ENCODE measurements around the gene UBAC1. TPM values are rescaled to one million over a fixed set of nuclear protein-coding genes. Genes with fewer than 3 reads are reported as not detected.

The UBAC1 gene
- total RNA-seq, 1 experiment from 2014 or later, result 55.6 TPM

GRCh38 chr9:136008693-136008997, 47.5 kb upstream of the UBAC1 start (continued):
- no peak for TF ChIP-seq ZSCAN18 (CRISPR knock-in tag; IDR thresholded peaks at IDR 0.05)

- Mint-ChIP-seq H3K4me3 (no peak overlapping the region), H3K27me3 (ENCODE audit: low read depth) (no peaks in the 10 kb centered on the region), H3K4me1 (peaks cover 50% of the 10 kb centered on the region), H3K9me3 (no peaks in the 10 kb centered on the region), H3K27ac (peak overlapping the region; percentile 46), H3K36me3 (no peaks in the 10 kb centered on the region)
- POLR2A ChIA-PET, result no interaction called here
- ATAC-seq (no peak), DNase-seq (ENCODE audit: low spot score) (no peak)
- CTCF ChIA-PET, result interaction anchor here (0.8 kb wide), 1 partner anchor 9 kb away, joined by 3 read pairs; no protein-coding TSS in a partner anchor
- TF ChIP-seq ZNF532 (CRISPR knock-in tag; IDR thresholded peaks at IDR 0.05; ENCODE audit: borderline replicate concordance) (no peak), TEAD1 (CRISPR knock-in tag; IDR thresholded peaks at IDR 0.05) (no peak), ZNF263 (CRISPR knock-in tag; IDR thresholded peaks at IDR 0.05; ENCODE audit: low read depth) (no peak), ZNF219 (CRISPR knock-in tag; IDR thresholded peaks at IDR 0.05; ENCODE audit: borderline replicate concordance) (no peak), MLX (CRISPR knock-in tag; IDR thresholded peaks at IDR 0.05) (no peak), ZNF512 (CRISPR knock-in tag; IDR thresholded peaks at IDR 0.05; ENCODE audit: borderline replicate concordance) (no peak), USF1 (CRISPR knock-in tag; IDR thresholded peaks at IDR 0.05) (no peak), E2F4 (CRISPR knock-in tag; IDR thresholded peaks at IDR 0.05; ENCODE audit: borderline replicate concordance, low read depth) (no peak), ZBTB21 (CRISPR knock-in tag; IDR thresholded peaks at IDR 0.05; ENCODE audit: borderline replicate concordance) (no peak), KAT7 (CRISPR knock-in tag; IDR thresholded peaks at IDR 0.05; ENCODE audit: borderline replicate concordance) (no peak), CBFB (CRISPR knock-in tag; IDR thresholded peaks at IDR 0.05; ENCODE audit: low read depth) (no peak), SP1 (CRISPR knock-in tag; conservative IDR thresholded peaks at IDR 0.05) (no peak), ZBTB43 (CRISPR knock-in tag; IDR thresholded peaks at IDR 0.05) (no peak), FOXK1 (CRISPR knock-in tag; IDR thresholded peaks at IDR 0.05) (no peak), NR3C1 (CRISPR knock-in tag; conservative IDR thresholded peaks at IDR 0.05; ENCODE audit: low read depth) (no peak), ZNF317 (CRISPR knock-in tag; IDR thresholded peaks at IDR 0.05; ENCODE audit: borderline replicate concordance, low read depth) (no peak), NR2C2 (CRISPR knock-in tag; IDR thresholded peaks at IDR 0.05) (no peak), RELA (CRISPR knock-in tag; IDR thresholded peaks at IDR 0.05; ENCODE audit: borderline replicate concordance) (no peak), E2F5 (CRISPR knock-in tag; IDR thresholded peaks at IDR 0.05) (no peak)
Observed at GRCh38 chr9:136007934-136008692, 46.9 kb upstream of the UBAC1 start.

Data from WTC11 (cell line).